Activated CD8-positive, alpha-beta memory T cell treated with anti-CD3 and anti-CD28 coated beads for 36 hours (primary cell): ENCODE data around the gene SCAMP5. TPM values are rescaled to one million over a fixed set of nuclear protein-coding genes. Genes with fewer than 3 reads are reported as not detected.

ENCODE experiments used
- CTCF ChIA-PET: fragments of 350-600 bp; sonication (Branson Sonifier 250); formaldehyde crosslinking; loops from one replicate; lab custom pipeline; 2021; ENCODE audit warnings: antibody characterized with exemption; lab: Charles Lee
- POLR2A ChIA-PET: fragments of 350-600 bp; sonication (Branson Sonifier 250); formaldehyde crosslinking; loops from one replicate; lab custom pipeline; 2021; ENCODE audit warnings: antibody characterized with exemption; lab: Charles Lee
- total RNA-seq, 2 experiments: library from RNA; stranded (reverse); gene quantifications; one replicate each; pipeline ENCODE4 v1.2.3, GENCODE V29; 2021

Gene SCAMP5, protein sequence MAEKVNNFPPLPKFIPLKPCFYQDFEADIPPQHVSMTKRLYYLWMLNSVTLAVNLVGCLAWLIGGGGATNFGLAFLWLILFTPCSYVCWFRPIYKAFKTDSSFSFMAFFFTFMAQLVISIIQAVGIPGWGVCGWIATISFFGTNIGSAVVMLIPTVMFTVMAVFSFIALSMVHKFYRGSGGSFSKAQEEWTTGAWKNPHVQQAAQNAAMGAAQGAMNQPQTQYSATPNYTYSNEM
- 1 to 10 TPM; 1.2 to 1.7 TPM for total RNA-seq

DNA sequence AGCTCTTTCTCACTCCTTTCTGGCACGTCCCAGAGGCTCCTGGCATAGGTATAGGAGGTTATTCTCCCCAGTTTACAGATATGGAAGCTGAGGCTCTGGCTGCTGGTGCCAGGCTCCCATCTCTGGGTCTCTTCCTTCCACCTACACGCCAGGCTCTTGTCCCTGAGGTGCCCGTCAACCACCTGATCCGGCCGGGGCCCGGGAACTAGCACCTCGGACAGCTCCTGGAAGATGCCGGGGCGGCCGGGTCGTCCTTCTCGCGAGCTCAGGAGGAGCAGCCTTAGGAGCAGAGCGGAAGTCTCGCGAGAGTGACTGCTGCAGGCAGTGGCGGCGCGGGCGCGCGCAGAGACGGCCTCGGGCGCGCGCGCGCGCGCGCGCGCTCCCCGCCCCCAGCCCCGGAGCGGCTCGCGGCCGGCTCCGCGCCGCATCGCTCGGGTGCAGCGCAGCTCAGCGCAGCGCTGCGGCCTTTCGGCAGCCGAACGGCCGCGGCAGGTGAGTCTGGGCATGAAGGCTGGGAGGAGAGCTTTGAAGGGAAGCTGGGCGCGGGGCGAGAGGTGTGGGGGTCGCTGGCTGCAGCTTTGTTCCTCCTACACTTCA lies at the start of gene SCAMP5:
Gene SCAMP5, plus strand, starts transcription at position 382 of the 597 bp plus-strand sequence. CDS start 16,277 bp downstream, outside the sequence.
- CTCF ChIA-PET = interaction anchor here (0.8 to 1.5 kb wide), 4 partner anchors 14 to 207 kb away, joined by 3 to 5 read pairs (median 4); partner anchors contain the start of genes C15orf39 and PPCDC
- POLR2A ChIA-PET = interaction anchor here (0.6 to 1.6 kb wide), 3 partner anchors 11 to 38 kb away, joined by 3 to 9 read pairs (median 5); partner anchors contain the start of gene RPP25

DNA sequence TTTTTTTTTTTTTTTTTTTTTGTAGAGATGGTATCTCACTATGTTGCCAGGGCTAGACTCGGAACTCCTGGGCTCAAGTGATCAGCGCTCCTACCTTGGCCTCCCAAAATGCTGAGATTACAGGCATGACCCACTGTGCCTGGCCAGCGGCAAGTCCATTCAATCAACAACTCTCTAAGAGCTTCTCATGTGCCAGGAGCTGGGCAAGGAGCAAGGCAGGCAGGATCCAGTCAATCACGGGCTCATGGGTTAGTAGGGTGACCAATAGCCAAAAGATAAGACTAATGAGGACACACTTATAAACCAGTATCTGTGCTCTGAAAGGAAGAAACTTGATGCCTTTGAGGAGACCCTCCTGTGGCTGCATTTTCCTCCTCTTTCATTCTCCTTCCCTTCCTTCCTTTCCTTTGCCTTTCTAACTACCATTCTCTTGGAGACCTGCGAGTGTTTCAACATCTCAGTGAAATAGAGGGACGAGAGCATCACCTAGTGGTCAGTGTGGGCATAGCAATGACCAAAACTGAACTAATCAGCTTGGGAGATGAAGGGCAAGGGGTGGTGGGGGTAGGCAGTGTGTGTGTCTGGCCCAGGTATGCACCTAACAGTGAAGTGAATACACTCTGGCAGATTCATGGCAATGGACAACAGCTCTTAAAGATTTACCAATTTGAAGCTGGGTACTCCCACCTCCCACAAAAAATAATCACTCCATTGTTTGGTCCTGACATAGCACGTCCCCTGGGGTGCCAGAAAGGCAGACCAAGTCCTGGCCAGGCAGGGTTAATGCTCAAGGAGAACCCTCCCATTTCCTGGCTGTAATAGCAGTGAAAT lies 45.1 kb upstream of the SCAMP5 start:
- CTCF ChIA-PET = interaction anchor here (0.5 to 2.5 kb wide), 21 partner anchors 9 to 331 kb away, joined by 3 to 13 read pairs (median 4); partner anchors contain the start of genes COX5A and FAM219B
- POLR2A ChIA-PET = no interaction called here

DNA sequence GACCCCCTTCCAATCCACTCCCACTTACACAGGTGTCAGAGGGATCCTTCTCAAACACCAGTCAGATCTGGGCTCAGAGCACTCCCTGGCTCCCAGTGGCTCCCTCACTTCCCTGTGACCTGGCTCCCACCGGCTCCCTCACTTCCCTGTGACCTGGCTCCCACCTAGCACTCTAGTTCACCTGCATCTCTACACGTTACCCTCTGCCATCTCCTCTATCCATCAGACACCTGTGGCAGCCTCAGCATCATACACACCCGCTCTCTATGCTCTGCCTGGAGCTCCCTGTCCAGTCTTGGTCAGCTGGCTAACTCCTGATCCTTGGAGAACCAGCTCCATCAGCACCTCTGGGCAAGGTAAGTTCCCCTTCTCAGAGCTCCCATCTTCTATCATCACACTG lies 44.4 kb upstream of the SCAMP5 start:
- CTCF ChIA-PET = interaction anchor here (0.5 to 2.5 kb wide), 17 partner anchors 9 to 316 kb away, joined by 3 to 13 read pairs (median 5); partner anchors contain the start of genes COX5A and FAM219B
- POLR2A ChIA-PET = no interaction called here

DNA sequence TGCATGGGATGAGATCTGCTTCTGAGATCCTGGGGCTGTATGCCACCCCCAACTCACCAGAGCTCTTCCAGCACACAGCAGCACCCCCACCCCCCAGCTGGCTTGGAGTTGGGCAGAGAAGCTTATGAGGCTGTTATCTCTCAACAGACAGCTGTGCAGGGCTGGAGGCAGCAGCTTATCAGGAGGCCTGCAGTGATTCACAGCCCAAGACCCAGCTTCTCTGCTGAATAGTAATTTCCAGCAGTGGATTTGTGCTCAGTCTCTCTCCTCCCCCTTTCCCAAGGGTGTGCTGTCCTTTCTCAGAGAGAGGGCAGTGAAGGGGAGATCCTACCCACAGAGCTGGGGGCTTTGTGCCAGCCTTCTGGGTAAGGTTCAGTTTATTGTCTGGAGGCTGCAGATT lies 40.8 kb upstream of the SCAMP5 start:
- ChIA-PET POLR2A (interaction anchor here (0.6 kb wide), 1 partner anchor 16 kb away, joined by 3 read pairs; the partner anchor contains the start of gene COX5A), CTCF (interaction anchor here (0.6 to 0.8 kb wide), 2 partner anchors 51 to 74 kb away, joined by 3 read pairs; no protein-coding TSS in a partner anchor)

DNA sequence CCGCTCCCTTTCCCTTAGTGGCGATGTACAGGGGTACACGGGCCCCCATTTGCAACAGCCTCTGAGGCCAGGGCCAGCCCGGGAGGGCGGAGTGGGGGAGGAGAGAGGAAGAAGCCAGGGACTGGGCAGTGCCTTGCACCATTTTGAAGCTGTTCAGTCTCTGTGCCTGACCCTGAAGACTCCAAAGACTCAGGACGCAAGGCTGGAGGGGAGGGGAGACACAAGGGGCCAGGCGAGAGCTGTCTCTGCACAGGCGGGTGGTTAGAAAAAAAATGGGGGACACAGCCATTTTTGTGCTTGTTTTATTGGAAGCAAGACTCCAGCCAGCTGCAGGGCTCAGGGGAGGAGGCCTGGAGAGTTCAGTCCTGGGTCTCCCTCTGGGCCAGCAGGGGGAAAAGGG lies 40.3 kb upstream of the SCAMP5 start:
- ChIA-PET CTCF (no interaction called here), POLR2A (no interaction called here)

DNA sequence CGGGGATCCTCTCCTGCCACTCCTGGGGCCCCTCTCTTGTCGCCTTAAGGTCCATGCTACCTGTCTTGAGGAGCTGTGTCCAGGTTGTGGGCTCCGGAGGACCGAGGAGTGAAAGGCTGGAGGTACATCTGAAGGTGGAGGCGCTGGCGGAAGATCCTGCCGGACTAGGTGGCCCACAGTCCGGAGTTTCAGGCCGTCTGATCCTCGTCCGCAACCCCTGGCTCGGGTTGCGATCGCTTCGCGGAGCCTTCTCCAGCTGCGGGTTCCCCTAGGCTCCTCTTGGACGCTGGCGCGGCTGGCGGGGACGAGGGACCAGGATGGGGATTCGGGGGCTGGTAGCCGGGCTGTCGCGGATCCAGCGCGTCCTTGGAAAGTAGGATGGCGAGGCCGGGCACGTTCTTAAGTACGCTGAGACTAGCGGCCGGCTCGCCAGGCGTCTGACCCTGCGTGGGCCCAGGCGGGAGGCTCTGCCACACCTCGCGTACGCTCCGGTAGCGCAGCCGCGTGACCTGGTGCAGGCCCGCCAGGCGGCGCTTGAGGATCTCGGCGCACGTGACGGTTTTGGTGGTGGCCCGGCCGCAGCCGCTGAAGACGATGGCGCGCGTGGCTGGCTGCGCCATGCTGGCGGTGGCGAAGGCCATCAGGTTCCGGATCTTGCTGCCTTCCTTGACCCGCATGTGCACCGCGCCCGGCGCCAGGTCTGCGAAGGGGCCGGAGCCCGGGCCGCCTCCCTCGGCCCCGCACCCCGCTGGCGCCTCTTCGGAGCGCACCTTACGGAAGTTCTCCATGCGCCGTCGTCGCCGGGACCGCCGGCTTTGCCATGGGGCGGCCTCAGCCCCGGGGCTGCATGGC lies 39.3 kb upstream of the SCAMP5 start:
- ChIA-PET POLR2A (interaction anchor here (0.6 to 1.8 kb wide), 3 partner anchors 18 to 247 kb away, joined by 3 to 8 read pairs (median 3); partner anchors contain the start of genes COX5A and MPI), CTCF (no interaction called here)

DNA sequence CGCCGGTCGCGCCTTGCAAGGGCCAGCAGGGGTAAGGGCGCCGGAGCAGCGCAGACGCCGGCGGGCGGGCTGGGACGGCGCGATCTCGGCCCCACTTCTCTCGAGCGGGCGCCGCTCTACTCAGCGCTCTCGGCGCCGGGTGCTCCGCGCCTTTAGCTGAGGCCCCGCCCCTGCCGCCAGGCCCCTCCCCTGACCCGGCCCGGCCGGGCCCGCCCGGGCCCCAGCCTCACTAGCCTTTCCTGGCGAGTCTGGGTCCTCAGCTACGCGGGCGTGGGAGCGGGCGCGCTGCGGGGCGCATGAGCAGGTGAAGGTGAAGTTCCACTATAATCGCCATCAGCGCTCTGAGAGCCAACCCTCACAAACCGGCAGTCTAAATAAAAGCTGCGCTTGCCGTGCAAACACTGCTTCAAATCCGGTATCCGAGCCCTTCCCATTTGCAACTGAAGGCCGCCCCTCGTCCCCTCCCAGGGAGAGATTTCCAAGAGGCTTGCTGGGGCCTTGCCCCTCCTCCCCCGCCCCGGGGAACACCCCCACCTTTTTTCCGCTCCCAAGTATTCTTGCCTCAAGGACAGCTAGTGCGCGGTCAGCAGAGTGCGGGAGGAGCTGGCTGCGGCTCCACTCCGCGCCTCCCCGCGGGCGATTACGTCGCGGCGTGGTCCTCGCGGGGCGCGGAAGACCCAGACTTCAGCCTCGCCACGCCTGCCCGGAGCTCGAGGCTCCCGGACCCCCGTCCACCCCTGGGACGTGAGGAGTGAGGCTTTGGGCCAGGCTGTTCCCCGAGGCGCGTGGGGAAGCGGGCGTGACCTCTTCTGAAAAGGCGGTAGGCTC lies 38.5 kb upstream of the SCAMP5 start, which contains the start of gene RPP25:
Gene RPP25, minus strand, starts transcription at position 125 of the 828 bp plus-strand sequence. CDS start 189 bp downstream, outside the sequence.
- CTCF ChIA-PET = interaction anchor here (0.6 to 1.5 kb wide), 4 partner anchors 14 to 188 kb away, joined by 3 to 7 read pairs (median 4); no protein-coding TSS in a partner anchor
- POLR2A ChIA-PET = interaction anchor here (0.6 to 1.8 kb wide), 6 partner anchors 19 to 246 kb away, joined by 3 to 8 read pairs (median 4); partner anchors contain the start of genes COX5A, CPLX3, MPI and SCAMP5

DNA sequence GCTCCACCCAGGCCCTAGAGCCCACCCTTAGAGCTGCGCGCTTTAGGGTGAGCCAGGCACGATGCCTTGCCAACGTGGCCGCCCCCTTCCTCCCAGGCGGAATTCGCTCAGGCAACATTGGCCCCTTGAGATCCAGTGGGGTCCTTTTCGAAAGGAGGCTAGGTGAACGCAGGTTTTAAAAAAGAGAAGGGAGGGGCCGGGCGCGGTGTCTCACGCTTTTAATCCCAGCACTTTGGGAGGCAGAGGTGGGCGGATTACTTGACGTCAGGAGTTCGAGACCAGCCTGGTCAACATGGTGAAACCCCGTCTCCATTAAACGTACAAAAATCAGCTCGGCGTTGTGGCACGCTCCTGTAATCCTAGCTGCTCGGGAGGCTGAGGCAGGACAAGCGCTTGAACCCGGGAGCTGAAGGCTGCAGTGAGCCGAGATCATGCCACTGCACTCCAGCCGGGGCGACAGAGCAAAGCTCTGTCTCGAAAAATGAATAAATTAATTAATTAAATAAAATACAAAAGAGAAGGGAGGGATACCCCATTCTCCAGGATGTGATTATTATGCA lies 37.8 kb upstream of the SCAMP5 start:
- ChIA-PET CTCF (interaction anchor here (0.9 to 1.5 kb wide), 3 partner anchors 14 to 189 kb away, joined by 3 to 7 read pairs (median 3); no protein-coding TSS in a partner anchor), POLR2A (interaction anchor here (1.1 to 1.8 kb wide), 4 partner anchors 20 to 68 kb away, joined by 3 to 8 read pairs (median 5); partner anchors contain the start of genes COX5A, MPI and SCAMP5)

DNA sequence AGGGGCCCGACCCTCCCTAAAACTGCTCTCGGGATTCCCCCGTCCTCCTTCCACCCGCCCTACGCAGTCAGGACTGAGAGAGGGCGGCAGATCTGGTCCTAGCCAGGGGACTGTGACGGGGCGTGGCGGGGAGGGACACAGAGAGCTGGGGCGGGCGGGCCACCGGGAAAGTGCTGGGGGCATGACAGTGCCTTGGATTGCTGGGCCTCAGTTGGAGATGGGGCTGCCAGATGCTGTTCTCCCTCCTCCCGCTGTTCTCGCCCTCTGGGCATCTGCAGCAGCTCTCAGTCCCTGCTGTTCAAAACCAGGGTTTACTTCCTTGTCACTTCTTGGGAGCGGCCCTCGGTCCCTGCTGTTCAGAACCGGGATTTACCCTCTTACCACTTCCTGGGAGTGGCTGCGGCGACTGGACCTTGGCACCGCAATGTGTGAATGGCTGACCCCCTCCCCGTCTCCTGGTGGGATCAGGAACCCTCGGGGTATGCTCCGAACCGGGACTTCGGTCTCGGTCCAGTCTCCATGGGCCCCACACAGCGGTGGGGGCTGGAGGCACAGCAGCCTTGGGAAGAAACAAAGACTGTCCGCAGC lies 36.9 kb upstream of the SCAMP5 start:
- ChIA-PET CTCF (interaction anchor here (0.6 to 1.8 kb wide), 3 partner anchors 8 to 99 kb away, joined by 3 to 8 read pairs (median 5); no protein-coding TSS in a partner anchor), POLR2A (interaction anchor here (0.5 kb wide), 1 partner anchor 72 kb away, joined by 3 read pairs; no protein-coding TSS in a partner anchor)

DNA sequence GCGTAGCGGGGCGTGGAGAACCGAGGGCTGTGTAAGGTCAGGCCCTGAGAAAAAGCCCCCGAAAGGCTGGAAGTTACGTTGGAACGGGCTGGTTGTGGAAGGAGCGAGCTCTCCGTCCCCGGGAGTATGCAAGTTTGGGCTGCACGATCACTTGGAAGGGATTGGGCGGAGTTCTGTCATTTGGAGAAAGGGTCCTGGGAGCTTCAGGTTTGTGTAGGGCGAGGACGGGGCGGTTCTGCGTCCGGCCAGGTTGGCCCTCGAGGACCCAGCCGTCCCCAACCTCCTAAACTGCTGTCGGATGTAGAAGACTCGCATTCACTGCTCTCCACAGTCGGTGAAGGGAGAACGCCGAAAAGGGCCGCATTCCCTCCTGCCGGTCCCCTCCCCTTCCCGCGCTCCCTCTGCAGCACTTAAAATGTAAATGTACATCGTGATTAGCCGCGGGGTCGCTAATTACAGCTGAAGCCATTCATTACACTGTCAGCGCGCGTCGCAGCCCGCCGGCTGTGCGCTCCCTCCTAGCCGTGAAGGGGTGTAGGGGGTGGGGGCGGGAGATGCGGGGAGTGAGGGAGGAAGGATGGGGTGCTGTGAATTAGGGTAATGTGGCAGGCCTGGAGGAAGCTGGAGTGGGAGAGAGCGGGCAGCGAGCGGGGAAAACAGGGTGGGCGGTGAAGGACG lies 36.3 kb upstream of the SCAMP5 start:
- CTCF ChIA-PET = interaction anchor here (0.6 to 2.2 kb wide), 5 partner anchors 8 to 182 kb away, joined by 3 to 8 read pairs (median 5); no protein-coding TSS in a partner anchor
- POLR2A ChIA-PET = interaction anchor here (0.5 to 1.1 kb wide), 2 partner anchors 36 to 84 kb away, joined by 3 read pairs; partner anchors contain the start of gene SCAMP5

DNA sequence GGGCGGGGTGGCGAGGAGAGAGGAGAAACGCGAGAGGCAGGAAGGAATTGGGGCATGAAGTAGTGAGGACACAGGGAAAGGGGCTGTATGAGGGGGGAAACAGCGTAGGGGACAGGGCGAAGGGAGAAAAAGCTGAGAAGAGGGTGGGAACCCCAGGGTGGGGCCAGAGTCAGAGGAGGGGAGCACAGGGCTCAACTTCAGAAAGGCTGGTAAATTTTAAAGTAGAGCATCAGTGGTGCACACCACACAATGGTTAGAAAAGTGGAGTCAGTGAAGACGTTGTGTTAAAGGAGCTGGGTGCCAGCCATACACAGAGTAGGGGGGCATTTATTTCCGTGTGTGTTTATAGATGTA lies 35.8 kb upstream of the SCAMP5 start:
- ChIA-PET POLR2A (interaction anchor here (0.5 to 1.1 kb wide), 2 partner anchors 36 to 253 kb away, joined by 3 read pairs; partner anchors contain the start of gene SCAMP5), CTCF (interaction anchor here (0.9 to 2.2 kb wide), 4 partner anchors 9 to 182 kb away, joined by 4 to 8 read pairs (median 6); no protein-coding TSS in a partner anchor)

DNA sequence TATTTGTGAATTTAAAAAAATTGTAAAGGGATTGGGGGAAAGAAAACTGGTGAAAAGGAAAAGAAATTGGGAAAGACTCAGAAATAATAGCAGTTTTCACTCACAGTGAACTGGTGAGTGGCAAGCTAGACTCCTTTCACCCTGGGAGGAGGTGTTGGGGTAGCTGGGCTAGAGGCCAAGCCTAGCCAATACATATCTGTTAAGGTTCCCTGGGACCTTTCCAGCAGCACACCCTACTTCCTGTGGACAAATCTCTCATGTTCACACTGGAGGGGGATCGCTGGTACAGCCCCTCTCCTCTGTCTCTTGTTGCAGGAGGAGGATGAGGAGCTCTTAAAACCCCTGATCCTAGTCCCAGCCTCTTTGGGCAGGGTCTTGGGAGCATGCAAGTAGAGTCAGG lies 35.1 kb upstream of the SCAMP5 start:
- ChIA-PET POLR2A (interaction anchor here (1.1 kb wide), 1 partner anchor 35 kb away, joined by 3 read pairs; the partner anchor contains the start of gene SCAMP5), CTCF (interaction anchor here (0.6 to 2.2 kb wide), 4 partner anchors 9 to 840 kb away, joined by 4 to 8 read pairs (median 6); no protein-coding TSS in a partner anchor)

DNA sequence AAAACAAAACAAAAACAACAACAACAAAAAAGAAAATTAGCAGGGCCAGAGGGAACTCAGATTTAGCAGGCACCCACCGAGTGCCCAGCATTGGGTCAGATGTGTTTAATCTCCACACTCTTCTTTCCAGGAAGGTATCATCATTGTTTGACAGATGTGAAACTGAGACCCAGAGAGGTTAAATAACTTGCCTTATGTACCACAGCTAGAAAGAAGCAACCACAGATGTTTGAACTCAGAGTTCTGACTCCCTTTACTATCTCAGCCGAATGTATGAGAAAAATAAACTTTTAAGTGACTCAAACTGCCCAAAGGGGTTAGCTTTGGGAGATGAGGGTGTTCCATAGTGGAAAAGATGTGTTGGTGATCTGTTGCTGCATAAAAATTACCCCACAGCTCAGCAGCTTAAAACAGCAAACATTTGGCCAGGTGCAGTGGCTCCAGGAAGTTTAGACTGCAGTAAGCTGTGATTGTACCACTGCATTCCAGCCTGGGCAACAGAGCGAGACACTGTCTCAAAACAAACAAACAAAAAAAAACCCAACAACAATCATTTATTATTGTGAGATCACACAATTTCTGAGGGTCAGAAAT lies 34.3 kb upstream of the SCAMP5 start:
- ChIA-PET POLR2A (no interaction called here), CTCF (interaction anchor here (0.8 to 2.2 kb wide), 2 partner anchors 11 to 23 kb away, joined by 3 to 8 read pairs; no protein-coding TSS in a partner anchor)

DNA sequence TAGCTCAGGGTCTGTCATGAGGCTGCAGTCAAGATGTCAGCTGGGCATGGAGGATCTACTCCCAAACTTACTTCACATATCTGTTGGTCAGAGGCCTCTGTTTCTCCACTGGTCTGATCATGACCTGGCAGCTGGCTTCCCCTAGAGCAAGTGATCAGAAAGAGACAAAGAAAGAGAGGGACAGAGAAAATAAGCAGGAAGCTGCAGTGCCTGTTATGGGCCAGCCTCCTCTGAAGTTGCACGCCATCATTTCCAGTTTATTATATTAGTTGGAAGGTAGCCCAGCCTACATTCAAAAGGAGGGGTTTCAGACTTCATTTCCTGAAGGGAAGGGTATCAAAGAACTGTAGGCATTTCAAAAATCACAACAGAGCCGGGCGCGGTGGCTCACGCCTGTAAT lies 33.7 kb upstream of the SCAMP5 start:
- ChIA-PET CTCF (interaction anchor here (0.8 kb wide), 1 partner anchor 11 kb away, joined by 3 read pairs; no protein-coding TSS in a partner anchor), POLR2A (no interaction called here)
